Measurements from ENCODE around the gene KLHL29. TPM values are rescaled to one million over a fixed set of nuclear protein-coding genes. Genes with fewer than 3 reads are reported as not detected.

The KLHL29 gene
- total and polyA plus RNA-seq, 2 of the 13 experiments (the other 11 are each of a cell fraction or from before 2014, with no cell fraction given), result 0.01 TPM; not detected in 1

GRCh38 chr2:23673830-23674679 is 289.1 kb downstream of the KLHL29 start (continued):
- no peak for TF ChIP-seq ETS1 (CRISPR knock-in tag; IDR thresholded peaks at IDR 0.05)
- no peak for TF ChIP-seq HNF4A (CRISPR knock-in tag; IDR thresholded peaks at IDR 0.05)
- TF ChIP-seq MTA3 (CRISPR knock-in tag; IDR thresholded peaks at IDR 0.05), result no peak
- TF ChIP-seq ZNF766 (CRISPR knock-in tag; IDR thresholded peaks at IDR 0.05; ENCODE audit: borderline replicate concordance), result peak; percentile 77; the same call in 1 of the 2 replicates
- peak; percentile 50; the same call in 1 of the 2 replicates for TF ChIP-seq SAP130 (CRISPR knock-in tag; IDR thresholded peaks at IDR 0.05; ENCODE audit: low read depth)
- no peak for TF ChIP-seq GATAD2A (CRISPR knock-in tag; IDR thresholded peaks at IDR 0.05)
- TF ChIP-seq IRF9 (CRISPR knock-in tag; IDR thresholded peaks at IDR 0.05; ENCODE audit: borderline replicate concordance), result no peak
- no peak for TF ChIP-seq ZNF7 (CRISPR knock-in tag; IDR thresholded peaks at IDR 0.05)
- TF ChIP-seq MYNN (CRISPR knock-in tag; IDR thresholded peaks at IDR 0.05; ENCODE audit: low read depth), result no peak
- TF ChIP-seq KLF6 (CRISPR knock-in tag; IDR thresholded peaks at IDR 0.05), result peak; percentile 72; the same call in 1 of the 2 replicates
- TF ChIP-seq FOSL2 (CRISPR knock-in tag; IDR thresholded peaks at IDR 0.05), result 0 out of 2 replicates have a peak, but pooled peaks have one; percentile 31
- no peak for TF ChIP-seq ZNF639 (CRISPR knock-in tag; conservative IDR thresholded peaks at IDR 0.05)
- TF ChIP-seq SETDB1 (CRISPR knock-in tag; IDR thresholded peaks at IDR 0.05; ENCODE audit: borderline replicate concordance), result no peak
- TF ChIP-seq TGIF2 (CRISPR knock-in tag; IDR thresholded peaks at IDR 0.05), result peak; percentile 68; the same call in 1 of the 2 replicates
- TF ChIP-seq ZMAT3 (CRISPR knock-in tag; conservative IDR thresholded peaks at IDR 0.05), result peak; percentile 79; the same call in 1 of the 2 replicates
- TF ChIP-seq SNRNP70 (IDR thresholded peaks at IDR 0.05; ENCODE audit: low read depth, low read length), result no peak
- no peak for TF ChIP-seq KAT2B (IDR thresholded peaks at IDR 0.05; ENCODE audit: borderline replicate concordance, low read depth, low read length)
- no peak for TF ChIP-seq SRSF1 (optimal IDR thresholded peaks at IDR 0.05; ENCODE audit: low read depth, low read length)
- peak; percentile 31; the same call in 1 of the 2 replicates for TF ChIP-seq ZNF609 (CRISPR knock-in tag; IDR thresholded peaks at IDR 0.05; ENCODE audit: borderline replicate concordance)

Data from HepG2 (cell line).